CMK (cell line): ENCODE results near the gene DSG2.
"Not testable (repeated sequence)": the region's sequence is repeated elsewhere in the genome, so short reads cannot be mapped to it uniquely, and the experiment has no call there.

Source experiments
- DNase-seq: peaks from one replicate; pipeline ENCODE4 v3.0.0-alpha.2; 2010; ENCODE audit warnings: low read depth

The DSG2 gene

GRCh38 chr18:31497836-31498573, at the start of gene DSG2:
DSG2 (plus strand) TSS chr18:31498177; CDS start chr18:31498252, 75 bp downstream.
- no peak for DNase-seq

GRCh38 chr18:31450409-31450808, 47.6 kb upstream of the DSG2 start:
- DNase-seq: no peak

- DNase-seq: no peak
These were observed 46.4 kb upstream of the DSG2 start for GRCh38 chr18:31451625-31452024.

GRCh38 chr18:31454066-31454708, 43.8 kb upstream of the DSG2 start:
- DNase-seq: no peak

- no peak for DNase-seq
These were observed 28.3 kb upstream of the DSG2 start for GRCh38 chr18:31469629-31470028.

- DNase-seq: no peak
These were observed 19.3 kb upstream of the DSG2 start for GRCh38 chr18:31478688-31479087.

GRCh38 chr18:31482051-31482450, 15.9 kb upstream of the DSG2 start:
- DNase-seq: no peak

GRCh38 chr18:31483396-31483795, 14.6 kb upstream of the DSG2 start:
- no peak for DNase-seq

- no peak for DNase-seq
These were observed 13.5 kb upstream of the DSG2 start for GRCh38 chr18:31484461-31484860.

- DNase-seq: no peak
These were observed 11.8 kb upstream of the DSG2 start for GRCh38 chr18:31486165-31486564.

- DNase-seq: no peak
These were observed 10.5 kb upstream of the DSG2 start for GRCh38 chr18:31487246-31488015.

- DNase-seq: no peak
These were observed 8.7 kb upstream of the DSG2 start for GRCh38 chr18:31489311-31489710.

- DNase-seq: no peak
These were observed 7.6 kb upstream of the DSG2 start for GRCh38 chr18:31490387-31490786.

GRCh38 chr18:31490833-31491232, 7.1 kb upstream of the DSG2 start:
- no peak for DNase-seq

- no peak for DNase-seq
These were observed 6.4 kb upstream of the DSG2 start for GRCh38 chr18:31491586-31491985.

GRCh38 chr18:31492671-31493070, 5.3 kb upstream of the DSG2 start:
- no peak for DNase-seq

- no peak for DNase-seq
These were observed 4.8 kb upstream of the DSG2 start for GRCh38 chr18:31493171-31493570.

GRCh38 chr18:31493941-31494340, 4.0 kb upstream of the DSG2 start:
- DNase-seq: no peak

GRCh38 chr18:31494705-31495244, 3.2 kb upstream of the DSG2 start:
- not testable (repeated sequence) for DNase-seq

GRCh38 chr18:31497404-31497835, 557 bp upstream of the DSG2 start:
- no peak for DNase-seq

GRCh38 chr18:31498574-31499524, 872 bp downstream of the DSG2 start:
- DNase-seq: no peak
